ENCODE data around the gene TMCC2. TPM values are rescaled to one million over a fixed set of nuclear protein-coding genes. Genes with fewer than 3 reads are reported as not detected.

TMCC2 gene
- total RNA-seq, 2 experiments from 2014 or later, result 0.52 to 0.64 TPM

- H3K4me3 Mint-ChIP-seq, result peak overlapping the region; percentile 53
- H3K9me3 Mint-ChIP-seq, result no peaks in the 10 kb centered on the region
- POLR2A ChIA-PET, result interaction anchor here (0.7 kb wide), 1 partner anchor 29 kb away, joined by 3 read pairs; no protein-coding TSS in a partner anchor
- H3K36me3 Mint-ChIP-seq (ENCODE audit: low read depth), result peaks cover 6% of the 10 kb centered on the region
- peak overlapping the region; percentile 92 for H3K27ac Mint-ChIP-seq
- DNase-seq, result peak; percentile 94
- peaks cover 9% of the 10 kb centered on the region for H3K27me3 Mint-ChIP-seq
- CTCF ChIA-PET, result interaction anchor here (0.9 to 23.8 kb wide), 7 partner anchors 9 to 51 kb away, joined by 3 to 560 read pairs (median 6); partner anchors contain the start of gene NUAK2
- peaks cover 86% of the 10 kb centered on the region for H3K4me1 Mint-ChIP-seq
These were observed 56.8 kb downstream of the TMCC2 start for GRCh38 chr1:205284420-205285144.

- peak; percentile 72 for DNase-seq
- CTCF ChIA-PET, result interaction anchor here (0.6 to 23.8 kb wide), 13 partner anchors 8 to 1599 kb away, joined by 3 to 560 read pairs (median 5); partner anchors contain the start of gene NUAK2
- peaks cover 9% of the 10 kb centered on the region for H3K27me3 Mint-ChIP-seq
- peaks cover 82% of the 10 kb centered on the region for H3K4me1 Mint-ChIP-seq
- H3K27ac Mint-ChIP-seq, result peak overlapping the region; percentile 92
- H3K36me3 Mint-ChIP-seq (ENCODE audit: low read depth), result peaks cover 3% of the 10 kb centered on the region
- H3K4me3 Mint-ChIP-seq, result peak overlapping the region; percentile 53
- H3K9me3 Mint-ChIP-seq, result no peaks in the 10 kb centered on the region
- POLR2A ChIA-PET, result interaction anchor here (0.6 to 0.7 kb wide), 2 partner anchors 28 to 92 kb away, joined by 4 to 5 read pairs; no protein-coding TSS in a partner anchor
These were observed 57.8 kb downstream of the TMCC2 start for GRCh38 chr1:205285381-205286101.

- H3K27ac Mint-ChIP-seq, result peak overlapping the region; percentile 92
- H3K36me3 Mint-ChIP-seq (ENCODE audit: low read depth), result no peaks in the 10 kb centered on the region
- DNase-seq, result peak; percentile 88
- ChIA-PET CTCF (interaction anchor here (1.4 to 23.8 kb wide), 6 partner anchors 9 to 57 kb away, joined by 4 to 560 read pairs (median 8); partner anchors contain the start of gene NUAK2), POLR2A (interaction anchor here (0.6 kb wide), 1 partner anchor 27 kb away, joined by 4 read pairs; no protein-coding TSS in a partner anchor)
- H3K27me3 Mint-ChIP-seq, result peaks cover 9% of the 10 kb centered on the region
- peaks cover 78% of the 10 kb centered on the region for H3K4me1 Mint-ChIP-seq
- no peaks in the 10 kb centered on the region for H3K9me3 Mint-ChIP-seq
- H3K4me3 Mint-ChIP-seq, result peak overlapping the region; percentile 53
These were observed 58.7 kb downstream of the TMCC2 start for GRCh38 chr1:205286335-205286950.

- CTCF ChIA-PET, result interaction anchor here (1.4 to 23.8 kb wide), 6 partner anchors 10 to 58 kb away, joined by 4 to 560 read pairs (median 8); partner anchors contain the start of gene NUAK2
- Mint-ChIP-seq H3K27ac (peak overlapping the region; percentile 92), H3K9me3 (no peaks in the 10 kb centered on the region), H3K27me3 (peaks cover 12% of the 10 kb centered on the region), H3K4me3 (peak overlapping the region; percentile 53), H3K36me3 (ENCODE audit: low read depth) (no peaks in the 10 kb centered on the region), H3K4me1 (peaks cover 84% of the 10 kb centered on the region)
- DNase-seq, result no peak
- POLR2A ChIA-PET, result no interaction called here
These were observed 59.3 kb downstream of the TMCC2 start for GRCh38 chr1:205287076-205287475.

- no peaks in the 10 kb centered on the region for H3K9me3 Mint-ChIP-seq
- H3K27me3 Mint-ChIP-seq, result peaks cover 7% of the 10 kb centered on the region
- H3K36me3 Mint-ChIP-seq (ENCODE audit: low read depth), result no peaks in the 10 kb centered on the region
- peak; percentile 92 for DNase-seq
- H3K27ac Mint-ChIP-seq, result peak overlapping the region; percentile 92
- ChIA-PET CTCF (interaction anchor here (0.8 to 23.8 kb wide), 9 partner anchors 11 to 198 kb away, joined by 3 to 560 read pairs (median 8); partner anchors contain the start of gene NUAK2), POLR2A (no interaction called here)
- peaks cover 78% of the 10 kb centered on the region for H3K4me1 Mint-ChIP-seq
- H3K4me3 Mint-ChIP-seq, result peak overlapping the region; percentile 53
These were observed 60.2 kb downstream of the TMCC2 start for GRCh38 chr1:205287767-205288559.

- Mint-ChIP-seq H3K9me3 (no peaks in the 10 kb centered on the region), H3K36me3 (ENCODE audit: low read depth) (no peaks in the 10 kb centered on the region), H3K27me3 (peaks cover 5% of the 10 kb centered on the region), H3K4me3 (no peak overlapping the region), H3K4me1 (peaks cover 60% of the 10 kb centered on the region), H3K27ac (no peak overlapping the region)
- no peak for DNase-seq
- ChIA-PET CTCF (interaction anchor here (0.8 to 1.1 kb wide), 3 partner anchors 15 to 33 kb away, joined by 3 read pairs; no protein-coding TSS in a partner anchor), POLR2A (no interaction called here)
These were observed 63.9 kb downstream of the TMCC2 start for GRCh38 chr1:205291596-205291995.

- POLR2A ChIA-PET, result no interaction called here
- Mint-ChIP-seq H3K27me3 (peaks cover 5% of the 10 kb centered on the region), H3K4me1 (peaks cover 48% of the 10 kb centered on the region), H3K4me3 (no peak overlapping the region), H3K27ac (peak overlapping the region; percentile 70), H3K36me3 (ENCODE audit: low read depth) (no peaks in the 10 kb centered on the region), H3K9me3 (no peaks in the 10 kb centered on the region)
- CTCF ChIA-PET, result interaction anchor here (1.5 to 2.3 kb wide), 4 partner anchors 9 to 37 kb away, joined by 3 to 8 read pairs (median 6); no protein-coding TSS in a partner anchor
- no peak for DNase-seq
These were observed 65.8 kb downstream of the TMCC2 start for GRCh38 chr1:205293350-205294074.

- Mint-ChIP-seq H3K27ac (peak overlapping the region; percentile 26), H3K4me3 (no peak overlapping the region)
- CTCF ChIA-PET, result interaction anchor here (0.8 to 2.3 kb wide), 5 partner anchors 9 to 38 kb away, joined by 3 to 8 read pairs (median 6); no protein-coding TSS in a partner anchor
These were observed 66.6 kb downstream of the TMCC2 start for GRCh38 chr1:205294175-205294917.

GRCh38 chr1:205294934-205295333, 67.2 kb downstream of the TMCC2 start:
- no peak overlapping the region for H3K4me3 Mint-ChIP-seq
- ChIA-PET POLR2A (no interaction called here), CTCF (interaction anchor here (0.8 to 2.3 kb wide), 6 partner anchors 10 to 39 kb away, joined by 3 to 8 read pairs (median 4); no protein-coding TSS in a partner anchor)
- H3K36me3 Mint-ChIP-seq (ENCODE audit: low read depth), result no peaks in the 10 kb centered on the region
- no peaks in the 10 kb centered on the region for H3K9me3 Mint-ChIP-seq
- H3K4me1 Mint-ChIP-seq, result peaks cover 38% of the 10 kb centered on the region
- no peak for DNase-seq
- peak overlapping the region; percentile 26 for H3K27ac Mint-ChIP-seq
- H3K27me3 Mint-ChIP-seq, result peaks cover 5% of the 10 kb centered on the region

More at GRCh38 chr1:205294175-205294917, 66.6 kb downstream of the TMCC2 start:
- POLR2A ChIA-PET, result no interaction called here
- Mint-ChIP-seq H3K36me3 (ENCODE audit: low read depth) (no peaks in the 10 kb centered on the region), H3K27me3 (peaks cover 5% of the 10 kb centered on the region), H3K9me3 (no peaks in the 10 kb centered on the region), H3K4me1 (peaks cover 41% of the 10 kb centered on the region)
- no peak for DNase-seq

GRCh38 chr1:205296154-205296553, 68.4 kb downstream of the TMCC2 start:
- ChIA-PET POLR2A (no interaction called here), CTCF (interaction anchor here (0.6 to 1.6 kb wide), 5 partner anchors 11 to 18 kb away, joined by 3 to 7 read pairs (median 5); no protein-coding TSS in a partner anchor)
- Mint-ChIP-seq H3K9me3 (no peaks in the 10 kb centered on the region), H3K4me1 (peaks cover 35% of the 10 kb centered on the region), H3K4me3 (no peak overlapping the region), H3K36me3 (ENCODE audit: low read depth) (peaks cover 5% of the 10 kb centered on the region), H3K27ac (no peak overlapping the region), H3K27me3 (peaks cover 5% of the 10 kb centered on the region)
- no peak for DNase-seq

Measured in activated CD4-positive, alpha-beta T cell treated with anti-CD3 and anti-CD28 coated beads, Interleukin-2, amount 10 ng/mL, durations not matched to agents 7 days and 5 days (primary cell).